OCI-LY7 (cell line): ENCODE measurements around the gene MYOF. TPM values are rescaled to one million over a fixed set of nuclear protein-coding genes. Genes with fewer than 3 reads are reported as not detected.
"Not testable (repeated sequence)": the region's sequence is repeated elsewhere in the genome, so short reads cannot be mapped to it uniquely, and the experiment has no call there.

Experiments
- BruUV-seq: library from RNA; stranded (reverse); fragments of 400-500 nt; replicated peaks from 2 replicates; lab custom pipeline; 2021; lab: Mats Ljungman, UMichigan
- CTCF ChIA-PET: fragments of 300-600 bp; sonication (Branson Sonifier 250); formaldehyde crosslinking; loops from one replicate; lab custom pipeline; 2022; ENCODE audit warnings: antibody characterized with exemption; ENCODE audit not compliant: unreplicated experiment; lab: Charles Lee
- POLR2A ChIA-PET: fragments of 300-600 bp; sonication (Branson Sonifier 250); formaldehyde crosslinking; loops from one replicate; lab custom pipeline; 2022; ENCODE audit warnings: antibody characterized with exemption; lab: Charles Lee
- DNase-seq: peaks from one replicate; pipeline ENCODE4 v3.0.0-alpha.2; 2015; ENCODE audit warnings: low spot score
- H2AFZ ChIP-seq: fragments of 200-600 bp; sonication (generic), shearing (Covaris generic); 2 replicates; pipeline ENCODE4 v1.6.1; 2014; ENCODE audit warnings: mild to moderate bottlenecking, antibody characterized with exemption, low read length, moderate library complexity
- H3K27ac ChIP-seq: fragments of 200-600 bp; sonication (generic); 2 replicates; pipeline ENCODE4 v1.5.1; 2014; ENCODE audit warnings: mixed run types, low read depth, mild to moderate bottlenecking, moderate library complexity, low read length, inconsistent platforms; ENCODE audit not compliant: poor library complexity, severe bottlenecking
- H3K36me3 ChIP-seq: fragments of 200-600 bp; sonication (generic); 2 replicates; pipeline ENCODE4 v1.6.1; 2014; ENCODE audit warnings: mild to moderate bottlenecking, antibody characterized with exemption, low read length, moderate library complexity, mixed read lengths; ENCODE audit not compliant: insufficient read depth
- H3K4me1 ChIP-seq: fragments of 200-600 bp; sonication (generic); 2 replicates; pipeline ENCODE4 v1.5.1; 2014; ENCODE audit warnings: mild to moderate bottlenecking, low read length; ENCODE audit not compliant: insufficient read depth, poor library complexity, severe bottlenecking
- H3K4me2 ChIP-seq: fragments of 200-600 bp; sonication (generic); 2 replicates; pipeline ENCODE4 v1.6.1; 2014; ENCODE audit warnings: mild to moderate bottlenecking, low read length
- H3K4me3 ChIP-seq: fragments of 200-600 bp; sonication (generic); 2 replicates; pipeline ENCODE4 v1.5.1; 2014; ENCODE audit warnings: mild to moderate bottlenecking, low read depth, low read length; ENCODE audit not compliant: poor library complexity, severe bottlenecking
- H3K79me2 ChIP-seq: fragments of 200-600 bp; sonication (generic); 2 replicates; pipeline ENCODE4 v1.6.1; 2016; ENCODE audit warnings: low read depth, mild to moderate bottlenecking, low read length, moderate library complexity, mixed read lengths; ENCODE audit not compliant: insufficient read depth
- H3K9me2 ChIP-seq: fragments of 200-600 bp; sonication (generic); 2 replicates; pipeline ENCODE4 v1.6.1; 2016; ENCODE audit warnings: mild to moderate bottlenecking, low read length, mixed read lengths; ENCODE audit not compliant: insufficient read depth
- H3K9me3 ChIP-seq: fragments of 200-600 bp; sonication (generic); 2 replicates; pipeline ENCODE4 v1.6.1; 2014; ENCODE audit warnings: mild to moderate bottlenecking, mixed run types, low read length, mixed read lengths
- H4K20me1 ChIP-seq: fragments of 200-600 bp; sonication (generic); 2 replicates; pipeline ENCODE4 v1.6.1; 2014; ENCODE audit warnings: mild to moderate bottlenecking, antibody characterized with exemption, low read length, moderate library complexity, mixed read lengths; ENCODE audit not compliant: insufficient read depth
- CTCF ChIP-seq: fragments of 200-600 bp; sonication (generic); conservative IDR thresholded peaks from 2 replicates; pipeline ENCODE4 v1.5.1; 2014; ENCODE audit warnings: mild to moderate bottlenecking, antibody characterized with exemption, low read length, moderate library complexity, mixed read lengths
- EZH2phosphoT487 ChIP-seq: fragments of 200-600 bp; sonication (generic); IDR thresholded peaks from 2 replicates; pipeline ENCODE4 v1.6.1; 2018; ENCODE audit warnings: low read depth, borderline replicate concordance, mild to moderate bottlenecking, mixed run types, antibody characterized with exemption, low read length, moderate library complexity, mixed read lengths
- intact Hi-C: fragments of 100-400 bp; cut with micrococcal nuclease; formaldehyde crosslinking; loops from one replicate; pipeline ENCODE4 v1.10.0; 2022; ENCODE audit not compliant: unreplicated experiment
- total RNA-seq, 2 experiments: library from RNA; depleted of rRNA in 1 of 2; stranded (reverse); fragments of >200 nt in 1 of 2; shearing (Covaris generic) in 1 of 2; gene quantifications; 2 replicates each; pipeline ENCODE4 v1.2.3, GENCODE V29; 2014 to 2022

The MYOF gene
- total RNA-seq, 2 experiments from 2014 or later, result 0.42 TPM; not detected in 1

GRCh38 chr10:93443481-93443880 is 38.7 kb downstream of the MYOF start:
- DNase-seq, result no peak
- no peak overlapping the region for H3K4me3 ChIP-seq
- no peak overlapping the region for H3K4me2 ChIP-seq
- ChIA-PET POLR2A (no interaction called here), CTCF (no interaction called here)
- intact Hi-C loops, result no loop called here
- H3K79me2 ChIP-seq, result no peaks in the 10 kb centered on the region
- TF ChIP-seq EZH2phosphoT487, result no peak
- no peak for TF ChIP-seq CTCF
- no TSS peak for BruUV-seq
- H3K27ac ChIP-seq, result no peak overlapping the region
- no peaks in the 10 kb centered on the region for H3K9me2 ChIP-seq
- no peak overlapping the region for H2AFZ ChIP-seq
- no peaks in the 10 kb centered on the region for H3K9me3 ChIP-seq
- H3K36me3 ChIP-seq, result no peaks in the 10 kb centered on the region
- no peaks in the 10 kb centered on the region for H3K4me1 ChIP-seq
- no peaks in the 10 kb centered on the region for H4K20me1 ChIP-seq

- H3K4me1 ChIP-seq, H2AFZ ChIP-seq, H3K27ac ChIP-seq, POLR2A ChIA-PET, DNase-seq, H3K9me3 ChIP-seq, CTCF ChIA-PET, H3K9me2 ChIP-seq, H3K4me3 ChIP-seq, H3K36me3 ChIP-seq, BruUV-seq, H4K20me1 ChIP-seq, H3K4me2 ChIP-seq, intact Hi-C loops, H3K79me2 ChIP-seq: not testable (repeated sequence)
These were observed 39.4 kb downstream of the MYOF start for GRCh38 chr10:93442721-93443120.

- no peaks in the 10 kb centered on the region for H3K9me3 ChIP-seq
These were observed 41.5 kb downstream of the MYOF start for GRCh38 chr10:93440591-93441091.

More at GRCh38 chr10:93440591-93441091, 41.5 kb downstream of the MYOF start:
- TF ChIP-seq CTCF, result no peak
- peaks cover under 1% of the 10 kb centered on the region for H3K4me1 ChIP-seq
- ChIA-PET CTCF (no interaction called here), POLR2A (interaction anchor here (0.6 to 1.7 kb wide), 5 partner anchors 10 to 261 kb away, joined by 3 to 6 read pairs (median 4); no protein-coding TSS in a partner anchor)
- no peak overlapping the region for H3K27ac ChIP-seq
- no peak for DNase-seq
- no TSS peak for BruUV-seq
- intact Hi-C loops, result no loop called here
- H2AFZ ChIP-seq, result no peak overlapping the region
- H3K4me2 ChIP-seq, result no peak overlapping the region
- H4K20me1 ChIP-seq, result no peaks in the 10 kb centered on the region
- H3K36me3 ChIP-seq, result no peaks in the 10 kb centered on the region
- H3K9me2 ChIP-seq, result no peaks in the 10 kb centered on the region
- H3K79me2 ChIP-seq, result no peaks in the 10 kb centered on the region
- no peak overlapping the region for H3K4me3 ChIP-seq
